Nephron progenitor cell (in vitro differentiated cells): ENCODE data around the gene FCAMR.

Experiments
- DNase-seq: peaks from one replicate; pipeline ENCODE4 v3.0.0; 2021
- H3K27ac Mint-ChIP-seq: 2 replicates; pipeline ENCODE4 v1.8.0; 2021; ENCODE audit warnings: mild to moderate bottlenecking, moderate library complexity, mixed read lengths
- H3K27me3 Mint-ChIP-seq: 2 replicates; pipeline ENCODE4 v1.8.0; 2021; ENCODE audit warnings: mild to moderate bottlenecking, low read depth, mixed read lengths; ENCODE audit not compliant: poor library complexity
- H3K36me3 Mint-ChIP-seq: 2 replicates; pipeline ENCODE4 v1.8.0; 2021; ENCODE audit warnings: low read depth, mixed read lengths
- H3K4me1 Mint-ChIP-seq: 2 replicates; pipeline ENCODE4 v1.8.0; 2021; ENCODE audit warnings: mixed read lengths
- H3K4me3 Mint-ChIP-seq: 2 replicates; pipeline ENCODE4 v1.8.0; 2021; ENCODE audit warnings: mild to moderate bottlenecking, moderate library complexity, mixed read lengths
- H3K9me3 Mint-ChIP-seq: 2 replicates; pipeline ENCODE4 v1.8.0; 2021; ENCODE audit warnings: mild to moderate bottlenecking, moderate library complexity, mixed read lengths
- CTCF ChIP-seq: fragments of 200-600 bp; sonication (generic); IDR thresholded peaks from 2 replicates; pipeline ENCODE4 v1.5.0; 2021; ENCODE audit warnings: antibody characterized with exemption

Gene FCAMR

GRCh38 chr1:206954459-206955342 lies 15.6 kb downstream of the FCAMR start:
- H3K27me3 Mint-ChIP-seq: no peaks in the 10 kb centered on the region
- DNase-seq: no peak
- H3K27ac Mint-ChIP-seq: no peak overlapping the region
- peaks cover 53% of the 10 kb centered on the region for H3K4me1 Mint-ChIP-seq
- no peak for TF ChIP-seq CTCF
- no peaks in the 10 kb centered on the region for H3K36me3 Mint-ChIP-seq
- no peak overlapping the region for H3K4me3 Mint-ChIP-seq
- peaks cover 5% of the 10 kb centered on the region for H3K9me3 Mint-ChIP-seq

GRCh38 chr1:206953626-206954025 lies 16.6 kb downstream of the FCAMR start:
- H3K27me3 Mint-ChIP-seq: peaks cover under 1% of the 10 kb centered on the region
- peaks cover 53% of the 10 kb centered on the region for H3K4me1 Mint-ChIP-seq
- H3K27ac Mint-ChIP-seq: no peak overlapping the region
- H3K36me3 Mint-ChIP-seq: no peaks in the 10 kb centered on the region
- no peak overlapping the region for H3K4me3 Mint-ChIP-seq
- DNase-seq: no peak
- peaks cover 5% of the 10 kb centered on the region for H3K9me3 Mint-ChIP-seq
- TF ChIP-seq CTCF: no peak

DNA sequence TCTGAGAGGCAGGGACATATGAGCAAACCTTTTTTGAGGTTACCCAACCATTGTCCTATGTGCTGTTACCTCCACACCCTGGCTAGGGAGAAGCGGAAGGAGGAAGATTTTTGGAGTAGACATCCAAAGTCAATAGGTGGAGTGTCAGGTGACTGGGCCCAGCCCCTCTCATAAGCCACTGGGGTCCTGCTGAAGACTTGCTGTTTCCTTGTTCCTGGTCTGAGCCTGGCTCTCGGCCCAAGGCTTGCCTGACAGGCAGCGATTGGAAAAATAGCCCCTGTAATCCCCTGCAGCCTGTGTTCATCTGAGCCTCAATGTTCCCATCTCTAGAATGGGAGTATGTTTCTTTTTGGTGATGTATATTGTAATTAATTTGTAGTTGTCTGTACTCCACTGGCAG lies 17.1 kb downstream of the FCAMR start:
- DNase-seq: no peak
- TF ChIP-seq CTCF: no peak
- Mint-ChIP-seq H3K4me3 (no peak overlapping the region), H3K36me3 (no peaks in the 10 kb centered on the region), H3K27me3 (peaks cover 5% of the 10 kb centered on the region), H3K27ac (no peak overlapping the region), H3K4me1 (peaks cover 53% of the 10 kb centered on the region), H3K9me3 (peaks cover 5% of the 10 kb centered on the region)

DNA sequence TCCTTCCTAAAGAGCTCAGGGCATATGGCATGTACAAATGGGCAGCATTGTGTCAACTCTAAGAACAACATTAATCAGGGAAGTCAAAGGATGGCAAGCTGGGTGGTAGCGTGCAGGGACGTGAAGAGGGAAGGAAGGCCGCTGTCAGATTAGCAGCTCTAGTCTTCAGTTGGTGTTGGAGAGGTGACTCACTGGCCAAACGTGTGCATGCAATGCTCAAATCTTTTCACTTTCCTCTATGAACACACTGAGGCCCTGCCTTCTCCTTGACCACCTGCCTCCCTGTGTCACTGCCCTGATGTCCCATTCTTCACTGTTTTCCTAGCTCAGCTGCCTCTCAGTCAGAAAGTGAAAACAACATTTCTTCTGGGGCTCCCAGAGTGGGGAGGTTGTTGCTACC lies 18.1 kb downstream of the FCAMR start:
- Mint-ChIP-seq H3K9me3 (peaks cover 5% of the 10 kb centered on the region), H3K4me3 (no peak overlapping the region), H3K27ac (no peak overlapping the region), H3K36me3 (no peaks in the 10 kb centered on the region), H3K27me3 (peaks cover 12% of the 10 kb centered on the region), H3K4me1 (peaks cover 44% of the 10 kb centered on the region)
- TF ChIP-seq CTCF: no peak
- DNase-seq: no peak

GRCh38 chr1:206951318-206952100 lies 18.8 kb downstream of the FCAMR start:
- no peak for DNase-seq
- H3K4me1 Mint-ChIP-seq: peaks cover 38% of the 10 kb centered on the region
- peaks cover 12% of the 10 kb centered on the region for H3K27me3 Mint-ChIP-seq
- no peak overlapping the region for H3K4me3 Mint-ChIP-seq
- H3K9me3 Mint-ChIP-seq: peaks cover 5% of the 10 kb centered on the region
- no peak overlapping the region for H3K27ac Mint-ChIP-seq
- no peak for TF ChIP-seq CTCF
- H3K36me3 Mint-ChIP-seq: no peaks in the 10 kb centered on the region
